H1 (cell line): ENCODE results near the gene ABHD10. TPM values are rescaled to one million over a fixed set of nuclear protein-coding genes. Genes with fewer than 3 reads are reported as not detected.

Source experiments
- CTCF ChIA-PET: fragments of 300-600 bp; sonication (Branson Sonifier 250); formaldehyde crosslinking; loops from one replicate; lab custom pipeline; 2021; ENCODE audit not compliant: partially characterized antibody; lab: Charles Lee
- POLR2A ChIA-PET: fragments of 300-600 bp; sonication (Branson Sonifier 250); formaldehyde crosslinking; loops from one replicate; lab custom pipeline; 2021; ENCODE audit warnings: inconsistent platforms; ENCODE audit not compliant: partially characterized antibody; lab: Charles Lee
- DNase-seq, 2 experiments: peaks; one replicate each; pipeline versions ENCODE4 v3.0.0 to v3.0.0-alpha.2; 2010 to 2022; ENCODE audit warnings: low spot score in 2 of 2, low read depth in 1 of 2, mixed read lengths in 1 of 2
- FAIRE-seq: peaks from 2 replicates; lab custom pipeline; 2011; peaks lifted over from hg19 to GRCh38; lab: Jason Lieb, UNC
- H2AFZ ChIP-seq: 2 replicates; pipeline ENCODE4 v1.8.1; 2012; ENCODE audit warnings: low read length, inconsistent platforms
- H2AK5ac ChIP-seq: 2 replicates; pipeline ENCODE4 v1.6.1; 2013; ENCODE audit warnings: low read depth, low read length
- H2BK120ac ChIP-seq: replicated peaks from 2 replicates; pipeline ENCODE3; 2013; ENCODE audit warnings: low read depth, low read length, inconsistent platforms
- H2BK12ac ChIP-seq: 2 replicates; pipeline ENCODE4 v1.6.1; 2013; ENCODE audit warnings: low read depth, low read length
- H2BK15ac ChIP-seq: 2 replicates; pipeline ENCODE4 v1.6.1; 2013; ENCODE audit warnings: low read length
- H2BK20ac ChIP-seq: 2 replicates; pipeline ENCODE4 v1.6.1; 2013; ENCODE audit warnings: low read length
- H2BK5ac ChIP-seq: 2 replicates; pipeline ENCODE4 v1.6.1; 2013; ENCODE audit warnings: low read depth, low read length
- H3K14ac ChIP-seq: 2 replicates; pipeline ENCODE4 v1.6.1; 2013; ENCODE audit warnings: inconsistent platforms; ENCODE audit not compliant: insufficient read length
- H3K18ac ChIP-seq: 2 replicates; pipeline ENCODE4 v1.6.1; 2013; ENCODE audit warnings: low read length; ENCODE audit errors: extremely low read depth
- H3K23ac ChIP-seq: 2 replicates; pipeline ENCODE4 v1.6.1; 2013; ENCODE audit warnings: inconsistent platforms; ENCODE audit not compliant: insufficient read length
- H3K23me2 ChIP-seq: 2 replicates; pipeline ENCODE4 v1.6.1; 2013; ENCODE audit warnings: low read depth, low read length
- H3K27ac ChIP-seq: 2 replicates; pipeline ENCODE4 v1.6.1; 2011; ENCODE audit warnings: low read depth, low read length, inconsistent platforms
- H3K27me3 ChIP-seq, 4 experiments: replicated peaks in 1 of 4; 1 replicate in 1 of 4; 2 replicates in 3 of 4; pipeline versions ENCODE4 v1.6.1 to v1.8.1; 2011 to 2013; ENCODE audit warnings: low read length in 3 of 4, mild to moderate bottlenecking in 3 of 4, inconsistent platforms in 2 of 4, mixed read lengths in 2 of 4, moderate library complexity in 1 of 4; ENCODE audit not compliant: control insufficient read depth in 3 of 4, insufficient read depth in 3 of 4; ENCODE audit errors: extremely low read depth in 1 of 4
- H3K36me3 ChIP-seq, 4 experiments: 2 replicates each; pipeline versions ENCODE4 v1.6.1 to v1.8.1; 2011 to 2013; ENCODE audit warnings: mild to moderate bottlenecking in 4 of 4, low read length in 3 of 4, moderate library complexity in 2 of 4, control low read depth in 1 of 4, inconsistent platforms in 1 of 4; ENCODE audit not compliant: insufficient read depth in 4 of 4, control insufficient read depth in 2 of 4
- H3K4ac ChIP-seq: replicated peaks from 2 replicates; pipeline ENCODE3; 2013; ENCODE audit warnings: low read length, low read depth, mixed read lengths, inconsistent platforms; ENCODE audit not compliant: insufficient read length
- H3K4me1 ChIP-seq, 4 experiments: replicated peaks in 1 of 4; 1 replicate in 1 of 4; 2 replicates in 3 of 4; pipeline versions ENCODE4 v1.6.1 to v1.8.1; 2011 to 2013; ENCODE audit warnings: low read length in 3 of 4, inconsistent platforms in 2 of 4, mixed read lengths in 1 of 4; ENCODE audit not compliant: insufficient read depth in 4 of 4, control insufficient read depth in 3 of 4
- H3K4me2 ChIP-seq, 2 experiments: 2 replicates each; pipeline versions ENCODE4 v1.6.1 to v1.8.1; 2011 to 2013; ENCODE audit warnings: low read depth in 2 of 2, low read length in 2 of 2, control low read depth in 1 of 2, inconsistent platforms in 1 of 2, mild to moderate bottlenecking in 1 of 2; ENCODE audit not compliant: insufficient read depth in 1 of 2
- H3K4me3 ChIP-seq, 4 experiments: fragments of 200-600, 300-600 bp in 1 of 4; sonication (generic), shearing (Covaris generic), sonication (Bioruptor Twin) in 1 of 4; 2 replicates each; pipeline versions ENCODE4 v1.5.1 to v1.8.1; 2011 to 2016; ENCODE audit warnings: low read length in 4 of 4, low read depth in 3 of 4, control low read depth in 2 of 4, inconsistent platforms in 2 of 4, mild to moderate bottlenecking in 2 of 4, mixed read lengths in 1 of 4, moderate library complexity in 1 of 4; ENCODE audit not compliant: insufficient read depth in 2 of 4; ENCODE audit errors: extremely low read depth in 1 of 4
- H3K56ac ChIP-seq: replicated peaks from 2 replicates; pipeline ENCODE3; 2013; ENCODE audit warnings: low read depth, mild to moderate bottlenecking, mixed read lengths, low read length, inconsistent platforms; ENCODE audit not compliant: insufficient read length
- H3K79me1 ChIP-seq: 2 replicates; pipeline ENCODE4 v1.6.1; 2013; ENCODE audit warnings: low read depth, low read length, control low read depth
- H3K79me2 ChIP-seq, 2 experiments: 2 replicates each; pipeline versions ENCODE4 v1.6.1 to v1.8.1; 2012 to 2013; ENCODE audit warnings: low read length in 2 of 2, mild to moderate bottlenecking in 2 of 2, inconsistent platforms in 1 of 2; ENCODE audit not compliant: insufficient read depth in 2 of 2, control insufficient read depth in 1 of 2
- H3K9ac ChIP-seq, 4 experiments: replicated peaks in 1 of 4; 1 replicate in 1 of 4; 2 replicates in 3 of 4; pipeline versions ENCODE4 v1.6.1 to v1.8.1; 2011 to 2013; ENCODE audit warnings: low read depth in 3 of 4, low read length in 3 of 4, control low read depth in 2 of 4, mild to moderate bottlenecking in 2 of 4, moderate library complexity in 2 of 4, inconsistent platforms in 1 of 4; ENCODE audit errors: extremely low read depth in 1 of 4
- H3K9me3 ChIP-seq, 2 experiments: 2 replicates each; pipeline versions ENCODE4 v1.6.1 to v1.8.1; 2012 to 2013; ENCODE audit warnings: mild to moderate bottlenecking in 2 of 2, moderate library complexity in 2 of 2, control low read depth in 1 of 2, inconsistent platforms in 1 of 2, low read depth in 1 of 2, low read length in 1 of 2, mixed read lengths in 1 of 2; ENCODE audit not compliant: insufficient read depth in 2 of 2
- H4K20me1 ChIP-seq, 2 experiments: replicated peaks in 1 of 2; 2 replicates each; pipeline versions ENCODE3 to v1.8.1; 2011 to 2013; ENCODE audit warnings: inconsistent platforms in 2 of 2, low read length in 2 of 2, mild to moderate bottlenecking in 1 of 2; ENCODE audit not compliant: insufficient read depth in 2 of 2, control insufficient read depth in 1 of 2
- H4K5ac ChIP-seq: 2 replicates; pipeline ENCODE4 v1.6.1; 2013; ENCODE audit warnings: low read length, low read depth, mixed read lengths, inconsistent platforms; ENCODE audit not compliant: insufficient read length
- H4K8ac ChIP-seq: 2 replicates; pipeline ENCODE4 v1.8.0; 2013; ENCODE audit warnings: mild to moderate bottlenecking, moderate library complexity, low read length, inconsistent platforms; ENCODE audit not compliant: insufficient read depth; ENCODE audit errors: extremely low read depth
- H4K91ac ChIP-seq: replicated peaks from 2 replicates; pipeline ENCODE3; 2013; ENCODE audit warnings: low read length, mixed read lengths, inconsistent platforms; ENCODE audit not compliant: insufficient read length
- CHD1 ChIP-seq: IDR thresholded peaks from 2 replicates; pipeline ENCODE4 v1.6.1; 2012; ENCODE audit warnings: low read depth, low read length, improper control_type of control experiment
- CHD2 ChIP-seq: IDR thresholded peaks from 2 replicates; pipeline ENCODE4 v1.6.1; 2012; ENCODE audit warnings: low read length, improper control_type of control experiment
- CREB1 ChIP-seq: IDR thresholded peaks from 2 replicates; pipeline ENCODE4 v1.6.1; 2012; ENCODE audit warnings: inconsistent platforms
- EGR1 ChIP-seq: IDR thresholded peaks from 2 replicates; pipeline ENCODE4 v1.6.1; 2011; ENCODE audit warnings: low read depth, low read length, borderline replicate concordance
- EP300 ChIP-seq, 2 experiments: IDR thresholded peaks; 1 replicate in 1 of 2; 2 replicates in 1 of 2; pipeline ENCODE4 v1.6.1; 2011 to 2012; ENCODE audit warnings: low read depth in 2 of 2, low read length in 2 of 2, mild to moderate bottlenecking in 2 of 2, borderline replicate concordance in 1 of 2, inconsistent platforms in 1 of 2, moderate library complexity in 1 of 2
- HDAC2 ChIP-seq, 2 experiments: fragments of 300-600 bp in 1 of 2; sonication (generic) in 1 of 2; IDR thresholded peaks; 2 replicates each; pipeline ENCODE4 v1.6.1; 2011 to 2012; ENCODE audit warnings: low read depth in 2 of 2, low read length in 2 of 2, mild to moderate bottlenecking in 2 of 2, moderate library complexity in 2 of 2, borderline replicate concordance in 1 of 2, inconsistent platforms in 1 of 2
- KDM4A ChIP-seq: IDR thresholded peaks from one replicate; pipeline ENCODE4 v1.7.1; 2012; ENCODE audit warnings: low read depth, mild to moderate bottlenecking, moderate library complexity, low read length, inconsistent platforms; ENCODE audit not compliant: severe bottlenecking
- POLR2A ChIP-seq, 2 experiments: IDR thresholded peaks; 1 replicate in 1 of 2; 2 replicates in 1 of 2; pipeline ENCODE4 v1.6.1; 2011; ENCODE audit warnings: low read depth in 2 of 2, low read length in 2 of 2, mild to moderate bottlenecking in 2 of 2; ENCODE audit errors: control extremely low read depth in 1 of 2
- RNF2 ChIP-seq: fragments of 200-900, 300-1000 bp; sonication (generic); IDR thresholded peaks from 2 replicates; pipeline ENCODE4 v1.7.1; 2016; ENCODE audit warnings: borderline replicate concordance, low read depth, mild to moderate bottlenecking, antibody characterized with exemption, low read length; ENCODE audit not compliant: poor library complexity, severe bottlenecking; ENCODE audit errors: missing control alignments
- SIRT6 ChIP-seq: IDR thresholded peaks from one replicate; pipeline ENCODE4 v1.7.1; 2012; ENCODE audit warnings: low read length, inconsistent platforms
- SP2 ChIP-seq: IDR thresholded peaks from 2 replicates; pipeline ENCODE4 v1.6.1; 2012; ENCODE audit warnings: mild to moderate bottlenecking, low read length, inconsistent platforms
- WGBS, 2 experiments: shearing (Covaris generic) in 1 of 2; methylation state at CpG; one replicate each; pipeline versions ENCODE4 v1.1.6 to v1.1.7; 2013 to 2015; ENCODE audit warnings: low lambda C conversion rate in 2 of 2, mixed read lengths in 2 of 2, inconsistent platforms in 1 of 2, low coverage in 1 of 2, missing lambda C conversion rate in 1 of 2; ENCODE audit not compliant: insufficient replicate concordance in 2 of 2, insufficient coverage in 1 of 2, insufficient read length in 1 of 2; ENCODE audit errors: extremely low coverage in 1 of 2, missing lambda C conversion rate in 1 of 2; 5-methylcytosine and 5-hydroxymethylcytosine counted together
- polyA plus RNA-seq, 7 experiments: library from polyadenylated mRNA; depleted of rRNA in 3 of 7; stranded (reverse) in 5 of 7; unstranded in 2 of 7; fragments of >200 nt in 5 of 7; fragments of 200-250 nt in 2 of 7; gene quantifications; 1 replicate in 5 of 7; 2 replicates in 1 of 7; 4 replicates in 1 of 7; pipeline versions ENCODE4 v1.2.1 to v1.2.3, GENCODE V29; 2011 to 2013; ENCODE audit warnings: missing spikeins in 2 of 7, mixed read lengths in 2 of 7
- total RNA-seq: library from RNA; stranded (reverse); fragmentation: NEBNext Ultra II Directional; extraction: Animal tissue kit (Norgen Biotek cat#: 25700); gene quantifications from 2 replicates; pipeline ENCODE4 v1.2.1, GENCODE V29; 2021
- TF ChIP-seq, protein P1 (sequence below): IDR thresholded peaks from 2 replicates; pipeline ENCODE4 v1.6.1; 2011; ENCODE audit warnings: low read length, improper control_type of control experiment

ABHD10 gene
- total and polyA plus RNA-seq, 2 of the 8 experiments (the other 6 are each of a cell fraction or from before 2014, with no cell fraction given) = 10.9 to 24.6 TPM

DNA sequence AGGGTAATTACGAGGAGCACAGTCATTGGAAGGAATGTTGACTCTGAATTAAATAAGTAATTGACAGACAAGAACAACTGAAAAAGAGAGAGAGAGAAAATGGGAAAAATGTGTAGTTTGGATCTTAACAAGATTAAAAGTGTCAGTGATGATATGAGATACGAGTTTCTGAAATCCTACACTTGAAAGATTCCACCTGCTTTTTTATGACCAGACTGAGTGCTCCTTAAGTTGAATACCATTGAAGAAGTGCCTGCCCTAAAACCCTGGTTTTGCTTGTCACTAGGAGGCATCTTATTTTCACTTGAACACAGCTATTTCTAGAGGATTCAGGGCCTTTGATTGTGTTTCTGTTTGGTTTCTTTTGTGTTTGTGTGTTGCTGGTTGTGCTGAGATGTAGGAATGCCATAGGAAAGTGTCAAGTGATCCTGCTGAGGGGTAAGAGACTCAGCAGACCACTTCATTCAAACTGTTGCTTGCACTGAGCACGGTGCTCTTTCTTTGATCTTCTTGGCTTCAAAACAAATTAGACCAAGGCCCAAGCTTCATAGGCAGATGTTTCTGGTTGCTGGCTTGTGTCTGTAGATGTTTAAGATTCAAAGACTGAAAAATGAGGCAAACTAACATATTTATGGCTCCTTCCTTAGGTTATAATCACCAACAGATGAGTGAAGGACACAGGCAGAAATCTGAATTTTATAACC lies 17.2 kb upstream of the ABHD10 start:
- Histone ChIP-seq H3K9ac (no peak overlapping the region), H2AFZ (no peak overlapping the region), H2BK15ac (no peak overlapping the region; the same call in 1 of the 2 replicates), H3K27ac (no peak overlapping the region), H3K9me3 (no peaks in the 10 kb centered on the region), H4K5ac (no peak overlapping the region), H2AK5ac (no peak overlapping the region), H3K79me2 (no peaks in the 10 kb centered on the region), H4K20me1 (peaks cover 0 to 2% of the 10 kb centered on the region in 2 experiments), H3K4ac (no peak overlapping the region), H3K56ac (no peak overlapping the region), H3K27me3 (peaks cover 0 to 7% (median 2%) of the 10 kb centered on the region in 4 experiments; a peak in 3 of 7 replicates), H4K8ac (no peak overlapping the region), H2BK120ac (no peak overlapping the region), H3K18ac (no peak overlapping the region), H3K4me1 (peaks cover 0 to 11% (median 5%) of the 10 kb centered on the region in 4 experiments; a peak in 4 of 7 replicates), H3K4me2 (no peak overlapping the region), H2BK20ac (no peak overlapping the region), H2BK5ac (no peak overlapping the region), H4K91ac (no peak overlapping the region), H3K4me3 (no peak overlapping the region), H3K36me3 (no peaks in the 10 kb centered on the region), H3K79me1 (no peaks in the 10 kb centered on the region), H3K23ac (no peak overlapping the region), H2BK12ac (no peak overlapping the region), H3K14ac (no peak overlapping the region), H3K23me2 (no peaks in the 10 kb centered on the region; the same call in 1 of the 2 replicates)
- DNase-seq (no peak), FAIRE-seq (no peak)
- ChIA-PET POLR2A (no interaction called here), CTCF (interaction anchor here (0.7 to 15.1 kb wide), 11 partner anchors 15 to 290 kb away, joined by 3 to 258 read pairs (median 3); no protein-coding TSS in a partner anchor)
- WGBS, 2 experiments = 74% methylated on average over 3 of the region's 3 CpGs; no CpG with 5 or more reads in 1 of the 2 experiments
- TF ChIP-seq KDM4A (no peak), HDAC2 (IDR thresholded peaks at IDR 0.05; ENCODE audit: borderline replicate concordance in 1 of 2, low read depth in 2 of 2, low read length in 2 of 2) (no peak), EP300 (IDR thresholded peaks at IDR 0.05; ENCODE audit: borderline replicate concordance in 1 of 2, low read depth in 2 of 2, low read length in 2 of 2) (no peak), SP2 (no peak), POLR2A (IDR thresholded peaks at IDR 0.05; ENCODE audit: control extremely low read depth in 1 of 2, low read depth in 2 of 2, low read length in 2 of 2) (no peak), EGR1 (no peak), SIRT6 (no peak), CHD1 (no peak), CHD2 (no peak), RNF2 (no peak), CREB1 (no peak)
- TF ChIP-seq, protein P1, sequence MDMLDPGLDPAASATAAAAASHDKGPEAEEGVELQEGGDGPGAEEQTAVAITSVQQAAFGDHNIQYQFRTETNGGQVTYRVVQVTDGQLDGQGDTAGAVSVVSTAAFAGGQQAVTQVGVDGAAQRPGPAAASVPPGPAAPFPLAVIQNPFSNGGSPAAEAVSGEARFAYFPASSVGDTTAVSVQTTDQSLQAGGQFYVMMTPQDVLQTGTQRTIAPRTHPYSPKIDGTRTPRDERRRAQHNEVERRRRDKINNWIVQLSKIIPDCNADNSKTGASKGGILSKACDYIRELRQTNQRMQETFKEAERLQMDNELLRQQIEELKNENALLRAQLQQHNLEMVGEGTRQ = no peak
